CD4-positive, CD25-positive, alpha-beta regulatory T cell (primary cell): ENCODE data around the gene PI4KB. TPM values are rescaled to one million over a fixed set of nuclear protein-coding genes. Genes with fewer than 3 reads are reported as not detected.

Source experiments
- ATAC-seq, 2 donors: fragments of 150-1000 bp; cut with Tn5 transposase; one replicate each; pipeline ENCODE4 v1.10.0; 2021; ENCODE audit warnings: low read depth in 2 of 2, moderate number of reproducible peaks in 2 of 2, moderate library complexity in 1 of 2
- DNase-seq, 3 donors: peaks; one replicate each; pipeline versions ENCODE4 v3.0.0 to v3.0.0-alpha.2; 2012 to 2022; ENCODE audit warnings: mixed read lengths in 1 of 3
- H3K27ac ChIP-seq: one replicate; pipeline ENCODE4 v1.7.0; 2013; ENCODE audit warnings: mild to moderate bottlenecking, low read length; ENCODE audit not compliant: insufficient read depth, poor library complexity, severe bottlenecking
- H3K27me3 ChIP-seq: one replicate; pipeline ENCODE4 v1.7.0; 2013; ENCODE audit warnings: low read length; ENCODE audit not compliant: control insufficient read depth, insufficient read depth
- H3K36me3 ChIP-seq: one replicate; pipeline ENCODE4 v1.7.0; 2013; ENCODE audit warnings: mild to moderate bottlenecking, low read length, moderate library complexity; ENCODE audit not compliant: control insufficient read depth, insufficient read depth
- H3K4me1 ChIP-seq: 2 replicates; pipeline ENCODE4 v1.7.0; 2013; ENCODE audit warnings: mild to moderate bottlenecking, low read length; ENCODE audit not compliant: insufficient read depth, control insufficient read depth, poor library complexity, severe bottlenecking
- H3K4me3 ChIP-seq: one replicate; pipeline ENCODE4 v1.7.0; 2013; ENCODE audit warnings: low read depth, mild to moderate bottlenecking, low read length, moderate library complexity
- H3K9me3 ChIP-seq, 2 experiments: 1 replicate in 1 of 2; 2 replicates in 1 of 2; pipeline ENCODE4 v1.7.0; 2013; ENCODE audit warnings: low read length in 2 of 2, mild to moderate bottlenecking in 1 of 2, moderate library complexity in 1 of 2; ENCODE audit not compliant: control insufficient read depth in 2 of 2
- H3K27ac Mint-ChIP-seq, 3 donors: one replicate each; pipeline ENCODE4 v1.8.0; 2020 to 2022; ENCODE audit warnings: mild to moderate bottlenecking in 3 of 3, mixed read lengths in 3 of 3, moderate library complexity in 2 of 3
- H3K27me3 Mint-ChIP-seq: one replicate; pipeline ENCODE4 v1.8.0; 2022; ENCODE audit warnings: mild to moderate bottlenecking, mixed read lengths
- H3K36me3 Mint-ChIP-seq: one replicate; pipeline ENCODE4 v1.8.0; 2020; ENCODE audit warnings: mixed read lengths
- H3K4me1 Mint-ChIP-seq, 4 donors: one replicate each; pipeline ENCODE4 v1.8.0; 2020 to 2022; ENCODE audit warnings: mixed read lengths in 4 of 4, mild to moderate bottlenecking in 1 of 4
- H3K4me3 Mint-ChIP-seq, 4 donors: one replicate each; pipeline ENCODE4 v1.8.0; 2020 to 2022; ENCODE audit warnings: mild to moderate bottlenecking in 4 of 4, mixed read lengths in 4 of 4, moderate library complexity in 3 of 4
- H3K9me3 Mint-ChIP-seq, 7 donors: one replicate each; pipeline ENCODE4 v1.8.0; 2020 to 2022; ENCODE audit warnings: mixed read lengths in 7 of 7, mild to moderate bottlenecking in 3 of 7, moderate library complexity in 2 of 7
- polyA plus RNA-seq, 4 donors: library from polyadenylated mRNA; unstranded; fragments of 300-500 nt; fragmentation: Illumina TruSeq; gene quantifications; one replicate each; pipeline ENCODE4 v1.2.3, GENCODE V29; 2021
- total RNA-seq: library from RNA; stranded (reverse); gene quantifications from one replicate; pipeline ENCODE4 v1.2.3, GENCODE V29; 2022

PI4KB gene
- total and polyA plus RNA-seq, 5 donors from 2014 or later = 48.4 to 73.5 (median 54.8) TPM

DNA sequence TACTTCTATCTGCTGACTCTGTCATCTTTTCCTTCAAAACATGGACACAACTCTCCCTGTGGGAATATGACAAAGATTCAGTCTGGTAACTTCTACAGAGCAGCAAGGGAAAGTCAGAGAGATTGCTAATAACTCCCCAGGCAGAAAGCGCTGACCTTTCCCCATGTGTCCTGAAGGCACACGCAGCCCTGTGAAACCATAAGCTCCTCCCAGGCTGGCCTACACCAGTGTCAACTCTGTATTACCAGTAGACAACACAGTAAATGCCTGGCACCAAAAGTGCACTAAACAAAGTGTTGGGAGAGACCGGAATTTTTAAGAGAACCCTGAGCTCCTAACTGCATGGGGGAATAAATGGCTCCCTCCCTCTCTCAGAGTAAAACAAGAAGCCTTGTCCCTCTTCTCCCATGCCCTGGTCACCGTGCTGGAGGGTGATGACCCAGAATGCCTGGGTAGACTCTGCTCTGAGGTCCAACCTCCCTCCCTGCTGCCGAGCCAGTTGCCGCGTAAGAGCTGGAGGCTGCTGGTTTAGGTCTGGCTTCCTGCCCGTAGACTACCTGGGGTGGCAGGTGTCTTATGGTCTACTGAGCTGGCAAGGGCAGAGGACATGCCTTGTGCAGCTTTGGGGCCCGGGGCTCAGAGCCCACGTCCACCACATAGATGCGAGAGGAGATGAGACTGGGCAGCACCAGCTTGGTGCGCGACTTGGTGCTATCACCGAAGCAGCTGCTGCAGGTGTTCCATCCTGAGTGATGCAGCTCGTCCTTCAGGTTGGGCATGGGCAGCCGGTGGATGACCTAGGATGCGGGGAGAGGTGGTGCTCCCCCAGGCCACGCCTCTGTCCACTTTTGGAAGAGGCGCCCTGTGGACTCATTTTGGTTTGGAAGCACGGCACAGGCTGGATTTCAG, 41.4 kb upstream of the PI4KB start:
- Histone ChIP-seq H3K27me3 (no peaks in the 10 kb centered on the region), H3K36me3 (no peaks in the 10 kb centered on the region), H3K4me3 (no peak overlapping the region), H3K9me3 (no peaks in the 10 kb centered on the region), H3K4me1 (no peaks in the 10 kb centered on the region), H3K27ac (no peak overlapping the region)
- peaks cover 0 to under 1% (median 0%) of the 10 kb centered on the region in 7 donors for H3K9me3 Mint-ChIP-seq
- no peak overlapping the region for H3K4me3 Mint-ChIP-seq
- no peaks in the 10 kb centered on the region for H3K27me3 Mint-ChIP-seq
- H3K4me1 Mint-ChIP-seq = no peaks in the 10 kb centered on the region
- no peak for ATAC-seq
- DNase-seq = no peak
- H3K27ac Mint-ChIP-seq = peak overlapping the region in 1 of 3 donors; percentile 61
- no peaks in the 10 kb centered on the region for H3K36me3 Mint-ChIP-seq

DNA sequence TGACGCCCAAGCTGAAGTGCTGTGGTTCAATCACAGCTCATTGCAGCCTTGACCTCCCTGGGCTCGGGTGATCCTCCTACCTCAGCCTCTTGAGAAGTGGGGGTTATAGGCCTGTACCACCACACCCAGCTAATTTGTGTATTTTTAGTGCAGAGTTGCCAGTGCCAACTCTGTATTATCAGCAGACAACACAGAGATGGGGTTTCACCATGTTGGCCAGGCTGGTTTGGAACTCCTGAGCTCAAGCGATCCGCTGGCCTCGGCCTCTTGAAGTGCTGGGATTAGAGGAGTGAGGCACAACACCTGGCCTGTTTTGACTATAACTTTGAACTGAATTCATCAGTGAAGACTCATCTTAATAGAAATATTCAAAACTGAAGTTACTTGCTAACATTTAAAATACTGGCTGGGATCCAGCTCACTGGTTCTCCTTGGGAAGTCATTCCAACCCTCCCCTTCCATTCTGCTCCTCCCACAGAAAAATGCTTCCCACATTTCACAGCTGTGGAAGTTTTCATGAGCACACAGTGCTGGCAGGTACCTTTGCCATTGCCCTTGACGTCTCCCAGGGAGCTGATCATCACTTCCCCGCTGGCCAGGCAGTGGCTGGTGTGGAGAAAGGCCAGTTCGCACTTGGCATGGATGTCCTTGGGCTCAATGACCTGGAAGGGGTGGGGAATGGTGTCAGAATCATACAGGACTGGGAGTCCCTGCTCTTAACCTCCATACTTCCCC, 40.6 kb upstream of the PI4KB start:
- Histone ChIP-seq H3K4me3 (no peak overlapping the region), H3K27me3 (no peaks in the 10 kb centered on the region), H3K9me3 (peaks cover 0 to 3% of the 10 kb centered on the region in 2 experiments), H3K4me1 (no peaks in the 10 kb centered on the region), H3K36me3 (no peaks in the 10 kb centered on the region), H3K27ac (no peak overlapping the region)
- no peak overlapping the region for H3K27ac Mint-ChIP-seq
- H3K27me3 Mint-ChIP-seq = no peaks in the 10 kb centered on the region
- no peaks in the 10 kb centered on the region for H3K36me3 Mint-ChIP-seq
- no peaks in the 10 kb centered on the region for H3K4me1 Mint-ChIP-seq
- no peak for DNase-seq
- H3K9me3 Mint-ChIP-seq = peaks cover 0 to 5% (median 0%) of the 10 kb centered on the region in 7 donors
- ATAC-seq = no peak
- H3K4me3 Mint-ChIP-seq = no peak overlapping the region

DNA sequence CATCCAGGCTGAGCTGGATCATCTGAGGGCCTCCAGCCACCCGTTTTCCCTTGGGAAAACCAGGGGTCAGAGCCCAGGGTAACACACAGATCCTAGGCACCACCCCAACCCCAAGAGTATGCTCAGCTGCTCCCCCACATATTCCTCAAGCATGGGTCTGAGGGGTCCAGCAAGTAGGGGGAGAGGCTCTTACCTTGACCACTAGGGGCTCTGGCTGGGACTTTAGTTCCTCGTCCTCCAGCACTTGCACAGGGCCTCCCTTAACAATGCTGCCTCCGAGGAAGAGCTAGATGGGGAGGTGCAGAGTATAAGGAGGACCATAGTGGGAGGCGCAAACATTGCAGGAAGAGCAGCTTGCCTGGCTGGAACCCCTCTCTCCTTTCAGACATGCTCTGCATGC, 37.8 kb upstream of the PI4KB start:
- H3K4me3 ChIP-seq = no peak overlapping the region
- no peaks in the 10 kb centered on the region for H3K4me1 Mint-ChIP-seq
- H3K27me3 Mint-ChIP-seq = no peaks in the 10 kb centered on the region
- H3K4me3 Mint-ChIP-seq = no peak overlapping the region
- DNase-seq (no peak), ATAC-seq (no peak)
- peaks cover 0 to 10% (median 2%) of the 10 kb centered on the region in 7 donors for H3K9me3 Mint-ChIP-seq
- H3K27ac ChIP-seq = no peak overlapping the region
- no peaks in the 10 kb centered on the region for H3K4me1 ChIP-seq
- no peaks in the 10 kb centered on the region for H3K36me3 ChIP-seq
- H3K27ac Mint-ChIP-seq = no peak overlapping the region
- no peaks in the 10 kb centered on the region for H3K27me3 ChIP-seq
- no peaks in the 10 kb centered on the region for H3K36me3 Mint-ChIP-seq
- H3K9me3 ChIP-seq = peaks cover 3 to 10% of the 10 kb centered on the region in 2 experiments

DNA sequence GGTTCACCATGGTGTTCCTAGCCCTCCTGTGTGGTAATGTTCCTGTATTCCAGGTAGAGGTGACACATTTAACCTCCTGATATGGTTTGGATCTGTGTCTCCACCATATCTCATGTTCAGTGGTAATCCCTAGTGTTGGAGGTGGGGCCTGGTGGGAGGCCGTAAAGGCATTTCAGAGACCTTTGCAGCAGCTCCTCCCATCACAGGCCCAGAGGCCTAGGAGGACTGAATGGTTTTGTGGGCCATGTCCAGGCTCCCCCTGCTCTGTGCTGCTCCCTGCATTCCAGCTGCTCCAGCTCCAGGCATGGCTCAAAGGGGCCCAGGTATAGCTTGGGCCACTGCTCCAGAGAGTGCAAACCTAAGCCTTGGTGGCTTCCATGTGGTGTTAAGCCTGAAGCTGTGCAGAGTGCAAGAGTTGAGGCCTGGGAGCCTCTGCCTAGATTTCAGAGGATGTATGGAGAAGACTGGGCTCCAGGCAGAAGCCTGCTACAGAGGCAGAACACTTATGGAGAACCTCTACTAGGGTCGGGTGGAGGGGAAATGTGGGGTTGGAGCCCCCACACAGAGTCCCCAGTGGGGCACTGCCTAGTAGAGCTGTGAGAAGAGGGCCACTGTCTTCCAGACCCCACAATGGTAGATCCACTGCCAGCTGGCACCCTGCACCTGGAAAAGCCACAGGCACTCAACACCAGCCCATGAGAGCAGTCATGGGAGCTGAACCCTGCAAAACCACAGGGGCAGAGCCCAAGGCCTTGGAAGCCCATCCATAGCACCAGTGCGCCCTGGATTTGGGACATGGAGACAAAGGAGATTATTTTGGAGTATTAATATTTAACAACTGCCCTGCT, 35.3 kb upstream of the PI4KB start:
- Mint-ChIP-seq H3K36me3 (no peaks in the 10 kb centered on the region), H3K4me1 (no peaks in the 10 kb centered on the region), H3K27me3 (no peaks in the 10 kb centered on the region), H3K4me3 (no peak overlapping the region), H3K9me3 (peaks cover 0 to 10% (median 2%) of the 10 kb centered on the region in 7 donors), H3K27ac (no peak overlapping the region)
- H3K4me1 ChIP-seq = no peaks in the 10 kb centered on the region
- H3K27ac ChIP-seq = no peak overlapping the region
- H3K9me3 ChIP-seq = peaks cover 3 to 10% of the 10 kb centered on the region in 2 experiments
- H3K4me3 ChIP-seq = no peak overlapping the region
- DNase-seq (no peak), ATAC-seq (no peak)
- H3K36me3 ChIP-seq = no peaks in the 10 kb centered on the region
- H3K27me3 ChIP-seq = no peaks in the 10 kb centered on the region

DNA sequence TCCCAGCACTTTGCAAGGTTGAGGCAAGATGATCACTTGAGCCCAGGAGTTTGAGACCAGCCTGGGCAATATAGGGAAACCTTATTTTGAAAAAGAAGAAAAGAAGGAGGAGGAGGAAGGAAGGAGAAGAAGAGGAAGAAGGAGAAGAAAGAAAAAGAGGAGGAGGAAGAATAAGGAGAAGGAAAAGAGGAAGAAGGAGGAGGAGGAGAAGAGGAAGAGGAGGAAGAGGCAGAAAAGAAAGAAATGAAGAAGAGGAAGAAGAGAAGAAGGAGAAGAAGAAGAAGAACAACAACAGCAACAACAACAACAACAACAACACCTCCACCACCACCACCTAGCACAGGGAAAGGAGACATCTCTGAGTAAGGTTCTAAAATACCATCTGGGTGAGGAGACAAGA, 34.7 kb upstream of the PI4KB start:
- Histone ChIP-seq H3K27me3 (no peaks in the 10 kb centered on the region), H3K27ac (no peak overlapping the region), H3K4me1 (no peaks in the 10 kb centered on the region), H3K4me3 (no peak overlapping the region), H3K9me3 (peaks cover 3 to 10% of the 10 kb centered on the region in 2 experiments), H3K36me3 (no peaks in the 10 kb centered on the region)
- Mint-ChIP-seq H3K36me3 (no peaks in the 10 kb centered on the region), H3K4me3 (peak overlapping the region in 1 of 4 donors; percentile 38), H3K27me3 (no peaks in the 10 kb centered on the region), H3K27ac (no peak overlapping the region), H3K4me1 (no peaks in the 10 kb centered on the region), H3K9me3 (peaks cover 0 to 10% (median 2%) of the 10 kb centered on the region in 7 donors)
- ATAC-seq (no peak), DNase-seq (no peak)

DNA sequence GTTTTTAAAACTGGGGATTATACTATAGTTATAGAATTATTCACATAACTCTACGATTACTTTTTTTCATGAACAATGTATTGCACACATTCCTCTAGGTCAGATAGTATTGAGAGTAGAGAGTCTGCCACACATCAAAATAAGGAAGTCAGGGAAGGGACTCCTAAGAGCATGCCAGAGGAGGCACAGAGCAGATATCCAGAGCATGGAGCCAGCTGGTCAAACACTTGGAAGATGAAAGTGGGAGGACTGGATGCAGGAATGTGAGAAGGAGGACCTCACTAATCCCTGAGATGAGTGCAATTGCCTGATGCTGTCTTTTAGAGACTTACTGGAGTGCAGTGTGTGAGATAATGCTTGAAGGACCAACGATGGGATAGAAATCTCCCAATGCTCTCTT, 29.5 kb upstream of the PI4KB start:
- Histone ChIP-seq H3K9me3 (no peaks in the 10 kb centered on the region), H3K27me3 (no peaks in the 10 kb centered on the region), H3K4me1 (no peaks in the 10 kb centered on the region), H3K4me3 (no peak overlapping the region), H3K27ac (no peak overlapping the region), H3K36me3 (no peaks in the 10 kb centered on the region)
- Mint-ChIP-seq H3K4me1 (no peaks in the 10 kb centered on the region), H3K9me3 (peaks cover 0 to 4% (median 0%) of the 10 kb centered on the region in 7 donors), H3K36me3 (no peaks in the 10 kb centered on the region), H3K27me3 (no peaks in the 10 kb centered on the region), H3K27ac (no peak overlapping the region), H3K4me3 (no peak overlapping the region)
- DNase-seq = no peak
- ATAC-seq = no peak

DNA sequence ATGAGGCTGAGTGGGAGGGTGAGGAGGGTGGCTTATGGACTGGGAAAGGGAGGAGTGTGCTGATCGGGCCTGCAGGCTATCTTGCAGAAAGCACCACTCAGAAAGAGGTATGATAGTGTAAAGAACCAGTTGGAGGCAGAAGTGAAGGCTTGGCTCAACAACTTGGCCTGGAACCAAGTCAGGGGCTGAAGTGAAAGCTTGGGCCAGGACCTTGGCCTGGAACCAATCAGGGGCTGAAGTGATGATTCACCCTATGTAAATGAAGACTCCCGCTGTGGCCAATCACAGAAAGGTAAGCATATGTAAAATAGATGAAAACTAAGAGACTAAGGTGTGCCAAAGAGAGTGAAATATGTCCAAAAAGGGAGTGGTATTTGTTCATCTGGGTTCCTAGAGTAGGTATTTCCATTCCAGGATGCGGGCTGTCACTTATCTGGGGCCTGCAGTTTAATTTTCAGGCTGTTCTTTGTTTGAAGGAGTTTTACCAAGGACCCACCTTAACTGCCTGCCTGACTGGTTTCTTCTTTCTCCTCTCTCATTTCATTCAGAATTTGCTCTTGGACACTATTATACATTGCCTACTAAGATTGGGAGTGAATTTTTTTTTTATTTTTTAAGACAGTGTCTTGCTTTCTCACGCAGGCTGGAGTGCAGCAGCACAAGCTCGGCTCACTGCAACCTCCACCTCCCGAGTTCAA, 25.0 kb upstream of the PI4KB start:
- no peak for DNase-seq
- H3K4me1 Mint-ChIP-seq = peaks cover 3 to 12% (median 6%) of the 10 kb centered on the region in 4 donors
- Histone ChIP-seq H3K36me3 (no peaks in the 10 kb centered on the region), H3K4me1 (peaks cover 6% of the 10 kb centered on the region), H3K27ac (no peak overlapping the region), H3K9me3 (no peaks in the 10 kb centered on the region), H3K4me3 (no peak overlapping the region), H3K27me3 (no peaks in the 10 kb centered on the region)
- no peak for ATAC-seq
- H3K27me3 Mint-ChIP-seq = no peaks in the 10 kb centered on the region
- H3K27ac Mint-ChIP-seq = no peak overlapping the region
- H3K36me3 Mint-ChIP-seq = peaks cover 2% of the 10 kb centered on the region
- H3K9me3 Mint-ChIP-seq = peaks cover 0 to 2% (median 0%) of the 10 kb centered on the region in 7 donors
- H3K4me3 Mint-ChIP-seq = no peak overlapping the region
